ENCODE data around the gene APP. TPM values are rescaled to one million over a fixed set of nuclear protein-coding genes. Genes with fewer than 3 reads are reported as not detected.
A peak's percentile ranks its signal among the peaks of the same experiment; 100 is the strongest.

Gene APP
- total and polyA plus RNA-seq, 8 donors, result 373 to 671 (median 580) TPM

DNA sequence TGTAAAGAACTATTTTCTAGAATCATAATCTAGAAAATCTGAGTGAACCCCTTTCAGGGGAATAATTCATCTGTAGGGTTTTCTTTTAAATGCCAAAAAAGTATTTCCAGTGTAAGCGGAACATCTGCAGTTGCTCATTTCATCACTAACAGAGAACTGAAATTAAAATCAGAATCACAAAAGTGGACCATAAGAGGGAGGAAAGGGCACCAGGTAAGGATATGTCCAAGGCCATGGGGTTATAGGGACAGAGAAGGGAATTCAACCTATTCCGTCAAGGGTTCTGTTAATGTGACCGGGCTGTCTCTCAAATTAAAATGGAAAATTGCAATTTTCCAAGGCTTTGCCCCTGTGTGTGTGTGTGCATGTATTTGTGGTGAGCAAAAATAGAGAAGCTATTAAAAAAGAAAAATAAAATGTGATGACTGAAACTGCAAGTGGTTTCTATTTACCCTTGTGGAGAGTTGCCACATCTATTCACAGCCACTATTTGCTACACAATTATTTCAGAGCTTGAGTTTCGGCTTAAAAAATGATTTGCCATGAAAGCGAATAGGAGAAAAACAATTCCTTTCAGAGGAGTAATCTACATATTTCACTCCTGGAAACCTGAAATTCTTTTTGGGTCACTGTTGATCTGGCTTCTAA, 53.1 kb downstream of the APP start:
- DNase-seq (no peak), ATAC-seq (no peak)
- TF ChIP-seq, protein P1, sequence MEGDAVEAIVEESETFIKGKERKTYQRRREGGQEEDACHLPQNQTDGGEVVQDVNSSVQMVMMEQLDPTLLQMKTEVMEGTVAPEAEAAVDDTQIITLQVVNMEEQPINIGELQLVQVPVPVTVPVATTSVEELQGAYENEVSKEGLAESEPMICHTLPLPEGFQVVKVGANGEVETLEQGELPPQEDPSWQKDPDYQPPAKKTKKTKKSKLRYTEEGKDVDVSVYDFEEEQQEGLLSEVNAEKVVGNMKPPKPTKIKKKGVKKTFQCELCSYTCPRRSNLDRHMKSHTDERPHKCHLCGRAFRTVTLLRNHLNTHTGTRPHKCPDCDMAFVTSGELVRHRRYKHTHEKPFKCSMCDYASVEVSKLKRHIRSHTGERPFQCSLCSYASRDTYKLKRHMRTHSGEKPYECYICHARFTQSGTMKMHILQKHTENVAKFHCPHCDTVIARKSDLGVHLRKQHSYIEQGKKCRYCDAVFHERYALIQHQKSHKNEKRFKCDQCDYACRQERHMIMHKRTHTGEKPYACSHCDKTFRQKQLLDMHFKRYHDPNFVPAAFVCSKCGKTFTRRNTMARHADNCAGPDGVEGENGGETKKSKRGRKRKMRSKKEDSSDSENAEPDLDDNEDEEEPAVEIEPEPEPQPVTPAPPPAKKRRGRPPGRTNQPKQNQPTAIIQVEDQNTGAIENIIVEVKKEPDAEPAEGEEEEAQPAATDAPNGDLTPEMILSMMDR (IDR thresholded peaks at IDR 0.05), result no peak
- no peaks in the 10 kb centered on the region for H3K36me3 ChIP-seq
- H3K4me1 ChIP-seq, result peaks cover 15 to 30% of the 10 kb centered on the region in 2 donors
- no peak overlapping the region for H3K27ac ChIP-seq
- no peaks in the 10 kb centered on the region for H3K9me3 ChIP-seq
- H3K27me3 ChIP-seq, result no peaks in the 10 kb centered on the region
- intact Hi-C loops (cut with DNase I), result no loop called here
- no peak overlapping the region for H3K4me3 ChIP-seq

DNA sequence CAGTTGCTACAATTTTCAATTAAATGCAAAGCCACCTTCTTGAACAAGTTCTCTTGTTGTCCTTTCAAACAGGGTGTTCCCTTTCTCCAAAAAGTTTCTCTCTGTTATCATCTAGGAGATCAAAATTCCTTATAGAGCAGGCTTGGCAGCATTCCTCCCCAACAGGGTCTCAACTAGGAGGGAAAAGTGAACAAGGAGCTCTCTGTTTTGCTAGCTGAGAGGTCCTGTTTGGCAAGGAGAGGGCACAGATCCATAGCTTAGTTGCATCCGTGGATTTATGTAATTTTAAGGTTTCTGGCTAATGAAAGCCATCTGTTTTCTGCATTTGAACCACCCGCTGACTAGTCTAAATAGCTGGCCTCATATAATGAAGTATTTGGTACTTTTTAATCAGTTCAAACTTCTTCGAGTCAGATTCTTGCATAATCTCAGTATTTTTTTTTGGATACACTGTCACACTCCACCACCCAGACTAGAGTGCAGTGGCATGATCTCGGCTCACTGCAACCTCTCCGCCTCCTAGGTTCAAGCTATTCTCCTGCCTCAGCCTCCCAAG, 54.0 kb downstream of the APP start:
- Histone ChIP-seq H3K4me1 (peaks cover 15 to 30% of the 10 kb centered on the region in 2 donors), H3K9me3 (no peaks in the 10 kb centered on the region), H3K27me3 (no peaks in the 10 kb centered on the region), H3K27ac (peak overlapping the region in 1 of 2 donors; percentile 35), H3K36me3 (no peaks in the 10 kb centered on the region), H3K4me3 (no peak overlapping the region)
- TF ChIP-seq, protein P1 (IDR thresholded peaks at IDR 0.05), result no peak
- DNase-seq, result no peak
- peak; percentile 26 for ATAC-seq
- intact Hi-C loops (cut with DNase I), result no loop called here

DNA sequence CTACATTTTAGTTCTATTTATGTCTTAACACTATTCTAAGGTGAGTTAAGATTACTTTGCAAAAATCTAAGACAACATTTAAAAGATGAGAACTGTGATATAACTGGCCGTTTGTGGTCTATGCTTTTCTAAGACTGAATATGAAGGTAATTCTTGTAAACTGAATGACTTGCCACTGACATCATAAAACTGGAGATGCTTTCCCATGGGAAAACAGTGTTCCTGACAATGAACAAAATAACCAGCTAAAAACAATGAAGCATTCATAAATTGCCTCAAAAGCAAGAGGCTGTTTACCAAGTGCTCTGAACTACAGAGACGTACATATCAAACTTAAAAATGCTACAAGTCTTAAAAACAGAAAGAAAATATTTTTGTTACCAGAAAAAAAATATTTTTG, 54.7 kb downstream of the APP start:
- ATAC-seq (no peak), DNase-seq (no peak)
- intact Hi-C loops (cut with DNase I), result no loop called here
- no peaks in the 10 kb centered on the region for H3K27me3 ChIP-seq
- H3K36me3 ChIP-seq, result no peaks in the 10 kb centered on the region
- no peak overlapping the region for H3K4me3 ChIP-seq
- peaks cover 15 to 26% of the 10 kb centered on the region in 2 donors for H3K4me1 ChIP-seq
- peak overlapping the region in 1 of 2 donors; percentile 35 for H3K27ac ChIP-seq
- H3K9me3 ChIP-seq, result no peaks in the 10 kb centered on the region
- TF ChIP-seq, protein P1 (IDR thresholded peaks at IDR 0.05), result no peak

DNA sequence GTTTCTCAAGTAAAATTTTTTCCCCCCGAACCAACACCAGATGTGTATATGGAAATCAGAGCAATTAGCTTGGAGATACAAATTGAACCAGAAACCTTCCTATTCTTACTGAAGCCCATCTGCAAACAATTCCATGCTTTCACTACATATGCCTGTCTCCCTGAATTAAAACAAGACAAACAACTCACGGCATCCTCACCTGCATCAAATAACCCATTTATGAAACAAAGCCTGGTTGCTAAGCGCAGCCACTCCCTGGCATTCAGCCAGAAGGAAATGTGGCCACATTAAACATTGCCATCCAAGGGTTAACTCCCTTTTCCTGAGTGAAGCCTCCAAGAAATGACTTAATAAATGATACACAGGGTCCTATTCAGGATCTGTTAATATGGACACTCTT, 55.3 kb downstream of the APP start:
- ATAC-seq (no peak), DNase-seq (no peak)
- TF ChIP-seq, protein P1 (IDR thresholded peaks at IDR 0.05), result no peak
- Histone ChIP-seq H3K27ac (no peak overlapping the region), H3K4me1 (peaks cover 15 to 26% of the 10 kb centered on the region in 2 donors), H3K9me3 (no peaks in the 10 kb centered on the region), H3K4me3 (no peak overlapping the region), H3K27me3 (no peaks in the 10 kb centered on the region), H3K36me3 (no peaks in the 10 kb centered on the region)
- intact Hi-C loops (cut with DNase I), result no loop called here

DNA sequence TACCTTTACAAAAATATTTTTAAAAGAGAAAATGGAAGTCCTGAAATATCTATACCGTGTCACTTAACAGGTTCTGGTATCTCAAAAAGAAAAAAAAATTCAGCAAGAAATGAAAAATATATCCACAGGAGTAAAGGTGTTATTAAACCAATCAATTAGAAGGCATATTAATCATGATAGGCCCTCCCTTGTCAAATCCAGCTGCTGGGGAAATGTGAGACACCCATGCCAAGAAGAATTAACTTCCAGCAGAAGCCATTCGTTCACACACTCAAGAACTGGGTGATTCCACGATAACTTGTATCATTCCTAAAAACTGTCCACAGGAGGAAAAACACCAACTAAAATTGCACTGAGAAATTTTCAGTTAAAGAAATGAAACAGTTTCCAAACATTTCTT, 57.6 kb downstream of the APP start:
- DNase-seq (no peak), ATAC-seq (no peak)
- H3K9me3 ChIP-seq, result no peaks in the 10 kb centered on the region
- no peak overlapping the region for H3K27ac ChIP-seq
- peaks cover 15 to 17% of the 10 kb centered on the region in 2 donors for H3K4me1 ChIP-seq
- no peaks in the 10 kb centered on the region for H3K27me3 ChIP-seq
- peaks cover 0 to 5% of the 10 kb centered on the region in 2 donors for H3K36me3 ChIP-seq
- intact Hi-C loops (cut with DNase I), result no loop called here
- H3K4me3 ChIP-seq, result no peak overlapping the region
- TF ChIP-seq, protein P1 (IDR thresholded peaks at IDR 0.05), result no peak
